ENCODE measurements around the gene MACROD2.

MACROD2 gene

GRCh38 chr20:15619341-15619740 is 1624.0 kb downstream of the MACROD2 start:
- DNase-seq = no peak

DNA sequence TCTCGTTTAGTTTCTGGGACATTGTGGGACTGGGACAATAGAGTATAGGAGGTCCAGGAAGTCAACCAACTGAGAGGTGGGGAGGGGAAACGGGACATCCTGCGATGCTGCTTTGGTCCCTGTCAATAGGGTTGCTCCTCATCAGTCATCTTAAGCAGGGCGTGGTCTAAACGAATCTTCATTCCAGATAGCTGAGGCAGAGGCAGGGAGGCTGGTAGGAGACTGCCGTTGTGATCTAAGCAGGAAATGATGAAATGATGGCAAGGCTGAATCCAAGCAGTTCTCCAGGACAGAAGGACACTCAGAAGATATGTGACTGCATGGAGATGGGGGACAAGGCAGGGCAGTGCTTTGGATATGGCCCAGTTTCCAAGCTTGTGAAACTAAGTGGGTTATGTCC is 1624.5 kb downstream of the MACROD2 start:
- no peak for DNase-seq

DNA sequence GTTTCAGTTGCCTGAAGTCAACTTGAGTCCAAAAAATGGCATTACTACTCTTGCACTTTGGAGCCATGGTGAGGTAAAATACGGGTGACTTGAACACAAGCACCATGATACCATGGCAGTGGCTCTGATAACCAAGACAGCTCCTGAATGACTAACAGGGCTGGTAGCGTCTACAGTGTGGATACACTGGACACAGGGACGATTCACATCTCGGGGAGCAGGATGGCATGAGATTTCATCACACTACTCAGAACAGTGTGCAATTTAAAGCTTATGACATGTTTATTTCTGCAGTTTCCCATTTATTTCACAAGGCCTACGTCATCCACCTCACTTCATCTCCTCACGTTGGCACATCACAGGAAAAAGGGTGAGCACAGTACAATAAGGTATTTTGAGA is 1627.1 kb downstream of the MACROD2 start:
- DNase-seq = no peak

GRCh38 chr20:15623215-15623614 is 1627.9 kb downstream of the MACROD2 start:
- DNase-seq = no peak

GRCh38 chr20:15625981-15626380 is 1630.7 kb downstream of the MACROD2 start:
- DNase-seq = no peak

DNA sequence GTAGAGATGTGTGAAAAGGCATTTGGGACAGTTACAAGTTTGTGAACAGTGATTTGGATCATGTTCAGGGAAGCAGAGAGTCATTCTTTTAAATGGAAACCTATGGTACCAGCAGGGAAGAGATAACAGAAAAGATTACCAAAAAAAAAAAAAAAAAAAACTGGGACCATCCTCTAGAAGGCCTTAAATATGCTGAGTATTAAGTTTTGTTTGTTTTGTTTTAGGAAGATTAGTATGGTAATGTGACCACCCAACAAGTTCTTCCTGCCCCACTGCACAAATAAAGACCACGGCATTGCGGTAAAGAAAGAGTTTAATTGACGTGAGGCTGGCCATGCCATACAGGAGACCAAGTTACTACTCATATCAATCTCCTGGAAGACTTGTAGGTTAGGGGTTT is 1631.8 kb downstream of the MACROD2 start:
- no peak for DNase-seq

- DNase-seq = no peak
Observed at GRCh38 chr20:15627501-15627903, 1632.2 kb downstream of the MACROD2 start.

DNA sequence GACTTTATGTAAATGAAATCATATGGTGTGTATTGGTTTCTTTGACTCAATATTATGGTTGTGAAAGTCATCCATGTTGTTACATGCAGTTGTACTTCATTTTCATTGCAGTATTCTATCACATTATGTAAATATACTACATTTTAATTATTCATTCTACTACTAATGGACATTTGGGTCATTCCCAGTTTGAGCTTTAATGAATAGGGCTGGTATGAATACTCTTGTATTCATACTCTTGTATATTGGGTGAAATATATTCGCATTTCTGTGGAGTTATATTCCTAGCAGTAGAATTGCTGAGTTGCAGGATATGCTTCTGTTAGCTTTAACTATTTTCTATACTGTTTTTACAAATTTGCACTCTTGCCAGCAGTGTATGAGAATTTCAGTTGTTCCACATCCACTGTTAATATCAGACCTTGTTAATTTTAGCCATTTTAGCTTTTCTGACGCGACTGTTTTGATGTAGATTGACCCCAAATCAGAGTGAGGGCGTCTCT is 1633.6 kb downstream of the MACROD2 start:
- DNase-seq = no peak

DNA sequence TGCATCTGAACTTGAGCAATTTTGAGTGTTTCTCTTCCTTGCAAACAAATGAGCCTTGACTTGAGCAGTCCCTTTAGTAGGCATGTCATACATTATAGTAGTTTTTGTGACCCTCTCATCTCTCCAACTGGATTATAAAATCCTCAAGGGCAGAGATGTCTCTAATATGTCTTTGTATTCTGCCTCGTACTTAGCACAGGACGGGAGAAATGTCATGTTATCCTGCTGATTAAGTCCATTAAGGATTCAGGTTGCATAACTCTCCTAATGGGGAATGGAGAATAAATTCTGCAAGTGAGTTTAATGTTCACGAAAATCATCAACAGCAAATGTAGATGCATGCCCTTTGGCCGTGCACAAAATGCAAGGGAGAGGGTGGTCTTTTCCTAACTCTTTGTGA is 1635.0 kb downstream of the MACROD2 start:
- no peak for DNase-seq

DNA sequence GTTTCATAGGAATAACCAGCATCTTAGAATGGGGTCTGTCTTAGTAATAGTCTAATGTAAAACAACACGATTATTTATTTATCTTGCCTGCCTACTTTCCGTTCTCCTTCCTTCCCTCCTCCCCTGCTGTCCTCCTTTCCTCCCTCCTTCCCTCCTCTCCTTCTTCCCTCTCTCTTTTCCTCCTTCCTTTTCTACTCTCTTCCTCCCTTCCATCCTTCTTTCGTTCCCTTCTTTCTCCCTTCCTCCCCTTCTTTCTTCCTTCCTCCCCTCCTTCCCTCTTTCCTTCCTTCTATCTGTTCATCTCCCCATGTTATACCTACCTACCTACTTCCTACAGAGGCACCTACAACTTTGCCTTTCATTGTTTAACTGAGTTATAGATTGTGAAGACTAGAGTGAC is 1637.4 kb downstream of the MACROD2 start:
- no peak for DNase-seq

GRCh38 chr20:15634102-15634501 is 1638.8 kb downstream of the MACROD2 start:
- DNase-seq = no peak

GRCh38 chr20:15637546-15637945 is 1642.2 kb downstream of the MACROD2 start:
- DNase-seq = no peak

DNA sequence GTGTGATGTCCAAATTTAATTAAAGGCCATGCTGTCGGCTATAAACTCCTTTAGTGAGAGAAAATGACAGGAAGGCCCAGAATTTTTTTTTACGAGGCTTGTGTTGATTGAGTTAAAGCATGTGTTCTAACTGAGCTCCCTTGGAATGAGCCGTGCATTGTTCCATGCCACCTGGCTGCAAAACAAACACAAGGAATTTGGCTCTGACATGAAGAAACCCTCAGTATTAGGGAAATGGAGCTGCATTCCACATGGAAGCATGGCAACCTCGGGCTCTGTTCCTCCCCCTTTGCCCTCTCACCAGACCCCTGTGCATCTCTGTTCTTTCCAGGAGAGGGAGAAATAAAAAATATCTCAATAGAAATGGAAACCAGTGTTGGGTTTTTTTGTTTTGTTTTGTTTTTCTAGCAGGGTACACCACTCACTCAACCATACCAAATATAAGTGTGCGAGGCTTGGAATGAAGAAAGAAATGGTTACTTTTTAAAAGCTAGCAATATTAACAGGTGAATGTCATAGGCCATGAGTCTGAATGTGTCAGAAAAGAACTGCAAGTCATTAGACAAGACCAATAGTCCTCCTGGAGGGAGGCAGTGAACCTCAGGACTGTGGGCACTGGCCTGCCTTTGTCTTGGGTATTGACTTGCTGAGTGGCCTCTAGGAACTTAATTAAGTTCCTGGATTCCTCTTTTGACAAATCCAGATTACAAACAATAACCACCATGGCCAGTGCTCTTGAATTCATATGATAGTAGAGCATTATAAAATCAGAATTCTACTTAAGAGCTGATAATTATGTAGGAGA is 1642.8 kb downstream of the MACROD2 start:
- DNase-seq = no peak

- no peak for DNase-seq
Observed at GRCh38 chr20:15638816-15639215, 1643.5 kb downstream of the MACROD2 start.

DNA sequence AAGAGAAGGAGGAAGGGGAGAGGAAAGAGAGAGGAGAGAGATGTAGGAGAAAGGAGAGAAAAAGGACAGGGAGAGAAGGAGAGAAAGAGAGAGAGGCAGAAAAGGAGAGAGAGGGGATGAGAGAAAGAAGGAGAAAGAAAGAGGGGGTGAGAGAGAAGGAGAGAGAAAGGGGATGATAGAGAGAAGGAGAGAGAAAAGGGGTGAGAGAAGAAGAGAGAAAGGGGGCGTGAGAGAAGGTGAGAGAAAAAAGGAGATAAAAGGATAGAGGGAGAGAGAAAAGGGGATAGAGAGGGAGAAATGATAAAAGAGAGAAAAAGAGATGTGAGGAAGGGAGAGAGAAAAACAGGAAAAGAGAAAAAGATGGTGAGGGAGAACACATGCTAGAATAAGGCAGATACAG is 1644.5 kb downstream of the MACROD2 start:
- DNase-seq = no peak

- no peak for DNase-seq
Observed at GRCh38 chr20:15642109-15642508, 1646.8 kb downstream of the MACROD2 start.

DNA sequence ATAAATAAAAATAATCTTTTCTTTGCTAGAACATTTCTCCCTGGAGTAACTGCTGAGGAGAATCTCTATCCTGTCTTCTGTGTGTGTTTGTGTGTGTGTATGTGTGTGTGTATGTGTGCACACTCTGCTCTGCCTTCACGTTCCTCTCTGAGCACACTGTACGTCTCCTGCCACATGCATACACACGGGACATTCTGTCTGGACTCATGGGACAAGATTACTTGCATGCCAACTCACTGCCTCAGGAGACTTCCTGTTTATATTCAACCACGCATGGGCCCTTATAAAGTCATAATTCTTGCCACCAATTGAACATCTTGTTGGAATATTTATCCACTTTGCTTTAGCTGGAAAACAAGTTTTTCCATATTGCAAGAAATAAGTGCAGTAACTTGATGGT is 1647.4 kb downstream of the MACROD2 start:
- DNase-seq = no peak

- DNase-seq = no peak
Observed at GRCh38 chr20:15643713-15644112, 1648.4 kb downstream of the MACROD2 start.

DNA sequence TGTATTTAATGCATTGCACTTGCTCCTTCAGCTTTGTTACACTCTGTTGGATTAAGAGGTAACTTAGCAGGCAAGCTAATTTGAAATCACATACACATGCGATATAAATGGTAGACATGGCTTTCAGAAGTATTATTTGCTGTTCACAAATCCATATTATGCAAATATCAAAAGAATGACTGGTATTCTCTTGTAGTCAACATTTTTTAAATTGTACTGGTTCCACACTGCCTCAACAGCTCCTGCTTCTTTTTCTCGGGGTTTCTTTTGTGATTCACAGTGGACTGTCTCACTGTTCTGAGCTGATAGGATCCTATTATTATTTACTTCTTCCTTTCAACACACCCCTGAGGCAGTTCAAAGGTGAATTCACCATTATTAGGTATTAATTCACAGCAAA is 1650.5 kb downstream of the MACROD2 start:
- no peak for DNase-seq

DNA sequence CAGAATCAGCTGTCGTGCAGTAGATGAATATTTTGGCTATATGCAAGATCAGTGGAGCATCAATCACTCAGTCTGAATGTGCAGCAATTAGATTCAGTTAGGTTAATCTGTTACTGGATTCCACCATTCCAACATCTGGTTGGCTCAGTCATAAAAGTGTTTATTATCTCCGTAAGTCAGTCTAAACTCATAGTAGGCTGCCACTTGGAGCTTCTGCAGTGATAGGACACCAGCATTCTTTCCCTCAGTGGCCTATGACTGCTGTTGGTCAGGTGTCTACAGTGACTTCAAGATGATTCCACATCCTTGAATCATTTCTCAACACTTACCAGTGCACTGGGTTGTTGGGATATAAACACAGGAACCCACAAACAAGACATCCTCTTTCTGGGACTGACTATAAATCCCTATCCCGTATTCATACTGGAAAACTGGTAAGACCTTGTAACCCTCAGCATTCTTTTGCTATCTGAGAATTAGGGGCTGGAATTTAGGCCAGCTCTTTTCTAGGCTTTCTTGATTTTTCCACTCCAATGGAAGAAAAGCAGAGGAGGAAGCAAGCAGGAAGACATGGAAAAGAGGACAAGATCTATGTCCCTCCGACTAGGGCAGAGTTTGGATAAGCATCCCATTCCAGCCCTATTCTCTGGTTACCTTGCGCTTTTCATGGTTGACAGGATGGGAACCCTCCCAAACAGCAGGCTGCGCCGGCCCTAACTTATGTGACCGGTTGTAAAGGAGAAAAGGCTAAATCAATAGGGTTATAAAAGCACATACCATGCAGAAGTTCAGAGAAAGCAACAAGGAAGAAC is 1658.3 kb downstream of the MACROD2 start:
- no peak for DNase-seq

- DNase-seq = no peak
Observed at GRCh38 chr20:15654208-15654649, 1658.9 kb downstream of the MACROD2 start.

- no peak for DNase-seq
Observed at GRCh38 chr20:15655295-15655874, 1660.1 kb downstream of the MACROD2 start.

GRCh38 chr20:15656124-15656523 is 1660.8 kb downstream of the MACROD2 start:
- no peak for DNase-seq

- DNase-seq = no peak
Observed at GRCh38 chr20:15658295-15658694, 1663.0 kb downstream of the MACROD2 start.

All from T-helper 1 cell (primary cell).